Colonic mucosa (tissue), 4 donors: ENCODE results near the gene MATN1. TPM values are rescaled to one million over a fixed set of nuclear protein-coding genes. Genes with fewer than 3 reads are reported as not detected.

Experiments used
- DNase-seq: peaks from one replicate; pipeline ENCODE4 v3.0.0-alpha.2; 2020
- H3K27ac ChIP-seq: fragments of 200-600 bp; one replicate; pipeline ENCODE4 v1.8.0; 2021
- H3K27me3 ChIP-seq: fragments of 200-600 bp; one replicate; pipeline ENCODE4 v1.8.0; 2021
- H3K36me3 ChIP-seq: fragments of 200-600 bp; one replicate; pipeline ENCODE4 v1.8.0; 2021
- H3K4me1 ChIP-seq: fragments of 200-600 bp; one replicate; pipeline ENCODE4 v1.8.0; 2021; ENCODE audit warnings: mild to moderate bottlenecking
- H3K4me3 ChIP-seq: fragments of 200-600 bp; one replicate; pipeline ENCODE4 v1.8.0; 2021
- H3K9ac ChIP-seq, 2 donors: one replicate each; pipeline ENCODE4 v1.7.0; 2013; ENCODE audit warnings: control low read depth in 2 of 2, low read depth in 2 of 2, low read length in 2 of 2
- H3K9me3 ChIP-seq: fragments of 200-600 bp; one replicate; pipeline ENCODE4 v1.8.0; 2021
- CTCF ChIP-seq: fragments of 200-600 bp; IDR thresholded peaks from one replicate; pipeline ENCODE4 v1.8.0; 2022; ENCODE audit warnings: antibody characterized with exemption, mild to moderate bottlenecking
- intact Hi-C: fragments of 100-400 bp; cut with DNase I; formaldehyde crosslinking; loops from one replicate; pipeline ENCODE4 v1.14.1; 2022
- total RNA-seq, 2 donors: library from RNA; stranded (reverse); fragmentation: NEBNext Ultra II Directional in 1 of 2; extraction: Animal tissue kit (Norgen Biotek cat#: 25700) in 1 of 2; gene quantifications; one replicate each; pipeline ENCODE4 v1.2.1, GENCODE V29; 2021
- donor health status: healthy.
- donor health status: DM: no; HTN: no; CAD: no.
- donor health status: DM: no; HTN: no; CAD: no.

The MATN1 gene
- total RNA-seq, 2 donors from 2014 or later = not detected

GRCh38 chr1:30751830-30752650 lies 28.7 kb upstream of the MATN1 start:
- no peak overlapping the region for H3K4me3 ChIP-seq
- H3K27ac ChIP-seq = no peak overlapping the region
- no peak for DNase-seq
- H3K4me1 ChIP-seq = peaks cover 6% of the 10 kb centered on the region
- no peak overlapping the region for H3K9ac ChIP-seq
- H3K36me3 ChIP-seq = no peaks in the 10 kb centered on the region
- no peak for TF ChIP-seq CTCF
- no peaks in the 10 kb centered on the region for H3K27me3 ChIP-seq
- no peaks in the 10 kb centered on the region for H3K9me3 ChIP-seq
- intact Hi-C loops = no loop called here

- no peak for TF ChIP-seq CTCF
- DNase-seq = no peak
- Histone ChIP-seq H3K9me3 (no peaks in the 10 kb centered on the region), H3K27me3 (no peaks in the 10 kb centered on the region), H3K4me1 (peaks cover 7% of the 10 kb centered on the region), H3K36me3 (no peaks in the 10 kb centered on the region), H3K27ac (peak overlapping the region; percentile 2), H3K4me3 (no peak overlapping the region), H3K9ac (peak overlapping the region in 1 of 2 donors; percentile 48)
- intact Hi-C loops = no loop called here
Observed at GRCh38 chr1:30750731-30751291, 27.4 kb upstream of the MATN1 start.

- H3K9ac ChIP-seq = peak overlapping the region in 1 of 2 donors; percentile 48
- H3K36me3 ChIP-seq = no peaks in the 10 kb centered on the region
- H3K4me3 ChIP-seq = no peak overlapping the region
- peaks cover 11% of the 10 kb centered on the region for H3K4me1 ChIP-seq
- intact Hi-C loops = no loop called here
- H3K27ac ChIP-seq = peak overlapping the region; percentile 49
- H3K9me3 ChIP-seq = no peaks in the 10 kb centered on the region
- no peaks in the 10 kb centered on the region for H3K27me3 ChIP-seq
- TF ChIP-seq CTCF = no peak
- no peak for DNase-seq
Observed at GRCh38 chr1:30749691-30750583, 26.6 kb upstream of the MATN1 start.

- Histone ChIP-seq H3K27me3 (no peaks in the 10 kb centered on the region), H3K4me3 (no peak overlapping the region), H3K9me3 (no peaks in the 10 kb centered on the region), H3K9ac (peak overlapping the region in 1 of 2 donors; percentile 8), H3K36me3 (no peaks in the 10 kb centered on the region), H3K27ac (no peak overlapping the region), H3K4me1 (peaks cover 11% of the 10 kb centered on the region)
- intact Hi-C loops = no loop called here
- no peak for TF ChIP-seq CTCF
- DNase-seq = no peak
Observed at GRCh38 chr1:30748699-30749401, 25.5 kb upstream of the MATN1 start.
